H1 (cell line): ENCODE measurements around the gene PACS1. TPM values are rescaled to one million over a fixed set of nuclear protein-coding genes. Genes with fewer than 3 reads are reported as not detected.
"Not testable (repeated sequence)": the region's sequence is repeated elsewhere in the genome, so short reads cannot be mapped to it uniquely, and the experiment has no call there.

Source experiments
- CTCF ChIA-PET: fragments of 300-600 bp; sonication (Branson Sonifier 250); formaldehyde crosslinking; loops from one replicate; lab custom pipeline; 2021; ENCODE audit not compliant: partially characterized antibody; lab: Charles Lee
- POLR2A ChIA-PET: fragments of 300-600 bp; sonication (Branson Sonifier 250); formaldehyde crosslinking; loops from one replicate; lab custom pipeline; 2021; ENCODE audit warnings: inconsistent platforms; ENCODE audit not compliant: partially characterized antibody; lab: Charles Lee
- DNase-seq, 2 experiments: peaks; one replicate each; pipeline versions ENCODE4 v3.0.0 to v3.0.0-alpha.2; 2010 to 2022; ENCODE audit warnings: low spot score in 2 of 2, low read depth in 1 of 2, mixed read lengths in 1 of 2
- FAIRE-seq: peaks from 2 replicates; lab custom pipeline; 2011; peaks lifted over from hg19 to GRCh38; lab: Jason Lieb, UNC
- H2AFZ ChIP-seq: 2 replicates; pipeline ENCODE4 v1.8.1; 2012; ENCODE audit warnings: low read length, inconsistent platforms
- H2AK5ac ChIP-seq: 2 replicates; pipeline ENCODE4 v1.6.1; 2013; ENCODE audit warnings: low read depth, low read length
- H2BK120ac ChIP-seq: replicated peaks from 2 replicates; pipeline ENCODE3; 2013; ENCODE audit warnings: low read depth, low read length, inconsistent platforms
- H2BK12ac ChIP-seq: 2 replicates; pipeline ENCODE4 v1.6.1; 2013; ENCODE audit warnings: low read depth, low read length
- H2BK15ac ChIP-seq: 2 replicates; pipeline ENCODE4 v1.6.1; 2013; ENCODE audit warnings: low read length
- H2BK20ac ChIP-seq: 2 replicates; pipeline ENCODE4 v1.6.1; 2013; ENCODE audit warnings: low read length
- H2BK5ac ChIP-seq: 2 replicates; pipeline ENCODE4 v1.6.1; 2013; ENCODE audit warnings: low read depth, low read length
- H3K14ac ChIP-seq: 2 replicates; pipeline ENCODE4 v1.6.1; 2013; ENCODE audit warnings: inconsistent platforms; ENCODE audit not compliant: insufficient read length
- H3K18ac ChIP-seq: 2 replicates; pipeline ENCODE4 v1.6.1; 2013; ENCODE audit warnings: low read length; ENCODE audit errors: extremely low read depth
- H3K23ac ChIP-seq: 2 replicates; pipeline ENCODE4 v1.6.1; 2013; ENCODE audit warnings: inconsistent platforms; ENCODE audit not compliant: insufficient read length
- H3K23me2 ChIP-seq: 2 replicates; pipeline ENCODE4 v1.6.1; 2013; ENCODE audit warnings: low read depth, low read length
- H3K27ac ChIP-seq: 2 replicates; pipeline ENCODE4 v1.6.1; 2011; ENCODE audit warnings: low read depth, low read length, inconsistent platforms
- H3K27me3 ChIP-seq, 4 experiments: replicated peaks in 1 of 4; 1 replicate in 1 of 4; 2 replicates in 3 of 4; pipeline versions ENCODE4 v1.6.1 to v1.8.1; 2011 to 2013; ENCODE audit warnings: low read length in 3 of 4, mild to moderate bottlenecking in 3 of 4, inconsistent platforms in 2 of 4, mixed read lengths in 2 of 4, moderate library complexity in 1 of 4; ENCODE audit not compliant: control insufficient read depth in 3 of 4, insufficient read depth in 3 of 4; ENCODE audit errors: extremely low read depth in 1 of 4
- H3K36me3 ChIP-seq, 4 experiments: 2 replicates each; pipeline versions ENCODE4 v1.6.1 to v1.8.1; 2011 to 2013; ENCODE audit warnings: mild to moderate bottlenecking in 4 of 4, low read length in 3 of 4, moderate library complexity in 2 of 4, control low read depth in 1 of 4, inconsistent platforms in 1 of 4; ENCODE audit not compliant: insufficient read depth in 4 of 4, control insufficient read depth in 2 of 4
- H3K4ac ChIP-seq: replicated peaks from 2 replicates; pipeline ENCODE3; 2013; ENCODE audit warnings: low read length, low read depth, mixed read lengths, inconsistent platforms; ENCODE audit not compliant: insufficient read length
- H3K4me1 ChIP-seq, 4 experiments: replicated peaks in 1 of 4; 1 replicate in 1 of 4; 2 replicates in 3 of 4; pipeline versions ENCODE4 v1.6.1 to v1.8.1; 2011 to 2013; ENCODE audit warnings: low read length in 3 of 4, inconsistent platforms in 2 of 4, mixed read lengths in 1 of 4; ENCODE audit not compliant: insufficient read depth in 4 of 4, control insufficient read depth in 3 of 4
- H3K4me2 ChIP-seq, 2 experiments: 2 replicates each; pipeline versions ENCODE4 v1.6.1 to v1.8.1; 2011 to 2013; ENCODE audit warnings: low read depth in 2 of 2, low read length in 2 of 2, control low read depth in 1 of 2, inconsistent platforms in 1 of 2, mild to moderate bottlenecking in 1 of 2; ENCODE audit not compliant: insufficient read depth in 1 of 2
- H3K4me3 ChIP-seq, 4 experiments: fragments of 200-600, 300-600 bp in 1 of 4; sonication (generic), shearing (Covaris generic), sonication (Bioruptor Twin) in 1 of 4; 2 replicates each; pipeline versions ENCODE4 v1.5.1 to v1.8.1; 2011 to 2016; ENCODE audit warnings: low read length in 4 of 4, low read depth in 3 of 4, control low read depth in 2 of 4, inconsistent platforms in 2 of 4, mild to moderate bottlenecking in 2 of 4, mixed read lengths in 1 of 4, moderate library complexity in 1 of 4; ENCODE audit not compliant: insufficient read depth in 2 of 4; ENCODE audit errors: extremely low read depth in 1 of 4
- H3K56ac ChIP-seq: replicated peaks from 2 replicates; pipeline ENCODE3; 2013; ENCODE audit warnings: low read depth, mild to moderate bottlenecking, mixed read lengths, low read length, inconsistent platforms; ENCODE audit not compliant: insufficient read length
- H3K79me1 ChIP-seq: 2 replicates; pipeline ENCODE4 v1.6.1; 2013; ENCODE audit warnings: low read depth, low read length, control low read depth
- H3K79me2 ChIP-seq, 2 experiments: 2 replicates each; pipeline versions ENCODE4 v1.6.1 to v1.8.1; 2012 to 2013; ENCODE audit warnings: low read length in 2 of 2, mild to moderate bottlenecking in 2 of 2, inconsistent platforms in 1 of 2; ENCODE audit not compliant: insufficient read depth in 2 of 2, control insufficient read depth in 1 of 2
- H3K9ac ChIP-seq, 4 experiments: replicated peaks in 1 of 4; 1 replicate in 1 of 4; 2 replicates in 3 of 4; pipeline versions ENCODE4 v1.6.1 to v1.8.1; 2011 to 2013; ENCODE audit warnings: low read depth in 3 of 4, low read length in 3 of 4, control low read depth in 2 of 4, mild to moderate bottlenecking in 2 of 4, moderate library complexity in 2 of 4, inconsistent platforms in 1 of 4; ENCODE audit errors: extremely low read depth in 1 of 4
- H3K9me3 ChIP-seq, 2 experiments: 2 replicates each; pipeline versions ENCODE4 v1.6.1 to v1.8.1; 2012 to 2013; ENCODE audit warnings: mild to moderate bottlenecking in 2 of 2, moderate library complexity in 2 of 2, control low read depth in 1 of 2, inconsistent platforms in 1 of 2, low read depth in 1 of 2, low read length in 1 of 2, mixed read lengths in 1 of 2; ENCODE audit not compliant: insufficient read depth in 2 of 2
- H4K20me1 ChIP-seq, 2 experiments: replicated peaks in 1 of 2; 2 replicates each; pipeline versions ENCODE3 to v1.8.1; 2011 to 2013; ENCODE audit warnings: inconsistent platforms in 2 of 2, low read length in 2 of 2, mild to moderate bottlenecking in 1 of 2; ENCODE audit not compliant: insufficient read depth in 2 of 2, control insufficient read depth in 1 of 2
- H4K5ac ChIP-seq: 2 replicates; pipeline ENCODE4 v1.6.1; 2013; ENCODE audit warnings: low read length, low read depth, mixed read lengths, inconsistent platforms; ENCODE audit not compliant: insufficient read length
- H4K8ac ChIP-seq: 2 replicates; pipeline ENCODE4 v1.8.0; 2013; ENCODE audit warnings: mild to moderate bottlenecking, moderate library complexity, low read length, inconsistent platforms; ENCODE audit not compliant: insufficient read depth; ENCODE audit errors: extremely low read depth
- H4K91ac ChIP-seq: replicated peaks from 2 replicates; pipeline ENCODE3; 2013; ENCODE audit warnings: low read length, mixed read lengths, inconsistent platforms; ENCODE audit not compliant: insufficient read length
- WGBS, 2 experiments: shearing (Covaris generic) in 1 of 2; methylation state at CpG; one replicate each; pipeline versions ENCODE4 v1.1.6 to v1.1.7; 2013 to 2015; ENCODE audit warnings: low lambda C conversion rate in 2 of 2, mixed read lengths in 2 of 2, inconsistent platforms in 1 of 2, low coverage in 1 of 2, missing lambda C conversion rate in 1 of 2; ENCODE audit not compliant: insufficient replicate concordance in 2 of 2, insufficient coverage in 1 of 2, insufficient read length in 1 of 2; ENCODE audit errors: extremely low coverage in 1 of 2, missing lambda C conversion rate in 1 of 2; 5-methylcytosine and 5-hydroxymethylcytosine counted together
- polyA plus RNA-seq, 7 experiments: library from polyadenylated mRNA; depleted of rRNA in 3 of 7; stranded (reverse) in 5 of 7; unstranded in 2 of 7; fragments of >200 nt in 5 of 7; fragments of 200-250 nt in 2 of 7; gene quantifications; 1 replicate in 5 of 7; 2 replicates in 1 of 7; 4 replicates in 1 of 7; pipeline versions ENCODE4 v1.2.1 to v1.2.3, GENCODE V29; 2011 to 2013; ENCODE audit warnings: missing spikeins in 2 of 7, mixed read lengths in 2 of 7
- total RNA-seq: library from RNA; stranded (reverse); fragmentation: NEBNext Ultra II Directional; extraction: Animal tissue kit (Norgen Biotek cat#: 25700); gene quantifications from 2 replicates; pipeline ENCODE4 v1.2.1, GENCODE V29; 2021

The PACS1 gene
- total and polyA plus RNA-seq, 2 of the 8 experiments (the other 6 are each of a cell fraction or from before 2014, with no cell fraction given): 11.5 to 36.0 TPM

GRCh38 chr11:66078949-66079348 is 8.9 kb downstream of the PACS1 start:
- not testable (repeated sequence) for H4K5ac ChIP-seq, H4K20me1 ChIP-seq, H2AK5ac ChIP-seq, FAIRE-seq, H3K14ac ChIP-seq, H3K9me3 ChIP-seq, H2BK120ac ChIP-seq, H3K79me1 ChIP-seq, H3K36me3 ChIP-seq, H4K91ac ChIP-seq, H3K56ac ChIP-seq, H4K8ac ChIP-seq, H3K4me2 ChIP-seq, H3K79me2 ChIP-seq, H3K27ac ChIP-seq, DNase-seq, H3K23ac ChIP-seq, H2BK15ac ChIP-seq, H3K4me1 ChIP-seq, H3K18ac ChIP-seq, H3K4ac ChIP-seq, H3K27me3 ChIP-seq, H2BK12ac ChIP-seq, H2BK5ac ChIP-seq, H2BK20ac ChIP-seq, H3K9ac ChIP-seq, H3K23me2 ChIP-seq, H3K4me3 ChIP-seq, H2AFZ ChIP-seq
- WGBS, 2 experiments: 98% methylated on average over 6 of the region's 7 CpGs; no CpG with 5 or more reads in 1 of the 2 experiments
- ChIA-PET POLR2A (interaction anchor here (2.2 kb wide), 1 partner anchor 8 kb away, joined by 5 read pairs; the partner anchor contains the start of gene PACS1), CTCF (interaction anchor here (3.8 kb wide), 1 partner anchor 11 kb away, joined by 16 read pairs; no protein-coding TSS in a partner anchor)
